ENCODE results near the gene SRRM5. TPM values are rescaled to one million over a fixed set of nuclear protein-coding genes. Genes with fewer than 3 reads are reported as not detected.

SRRM5 gene
- total RNA-seq, 1 experiment from 2014 or later: 0.70 TPM

GRCh38 chr19:43640424-43640757 is 28.5 kb downstream of the SRRM5 start:
- DNase-seq: no peak
- Histone ChIP-seq H3K27me3 (ENCODE audit: insufficient read depth, low read length) (peaks cover 24% of the 10 kb centered on the region; the same call in 1 of the 2 replicates), H4K91ac (ENCODE audit: insufficient read length, low read depth, low read length) (no peak overlapping the region), H3K14ac (ENCODE audit: insufficient read depth, low read length) (peak overlapping the region; percentile 34; the same call in 1 of the 2 replicates), H3K23me2 (ENCODE audit: insufficient read length, low read depth, low read length, poor library complexity, severe bottlenecking) (peaks cover 14% of the 10 kb centered on the region), H3K9me3 (ENCODE audit: control insufficient read depth, low read depth, low read length) (no peaks in the 10 kb centered on the region), H3K56ac (ENCODE audit: insufficient read length, low read depth, low read length) (no peak overlapping the region), H3K9ac (ENCODE audit: extremely low read depth, insufficient read length, low read length) (no peak overlapping the region), H2BK12ac (ENCODE audit: insufficient read length, low read depth, low read length) (no peak overlapping the region), H3K79me1 (ENCODE audit: insufficient read depth, low read depth, low read length, poor library complexity, severe bottlenecking) (no peaks in the 10 kb centered on the region), H3K18ac (ENCODE audit: insufficient read length, low read depth, low read length) (no peak overlapping the region), H2BK20ac (ENCODE audit: low read depth, low read length, poor library complexity, severe bottlenecking) (no peak overlapping the region), H4K8ac (replicated peaks; ENCODE audit: insufficient read length, low read depth, low read length) (no peak overlapping the region), H2BK15ac (ENCODE audit: low read depth, low read length) (no peak overlapping the region), H3T11ph (ENCODE audit: low read length) (no peak overlapping the region), H3K4me2 (ENCODE audit: insufficient read depth, insufficient read length, low read length) (peak overlapping the region; percentile 68), H4K20me1 (ENCODE audit: control insufficient read depth, insufficient read depth, insufficient read length) (no peaks in the 10 kb centered on the region), H3K23ac (ENCODE audit: insufficient read length, low read depth, low read length) (no peak overlapping the region), H3K4me1 (ENCODE audit: insufficient read depth, low read length) (peaks cover 2% of the 10 kb centered on the region; the same call in 1 of the 2 replicates), H3K27ac (ENCODE audit: insufficient read length, low read depth, low read length) (no peak overlapping the region), H3K4ac (ENCODE audit: low read depth, low read length) (no peak overlapping the region), H2BK5ac (ENCODE audit: insufficient read length, low read length) (no peak overlapping the region), H3K79me2 (ENCODE audit: insufficient read depth, low read length) (no peaks in the 10 kb centered on the region), H2AK5ac (ENCODE audit: insufficient read length, low read length) (no peak overlapping the region), H2AFZ (ENCODE audit: low read length) (no peak overlapping the region), H2BK120ac (ENCODE audit: low read depth, low read length, poor library complexity, severe bottlenecking) (no peak overlapping the region), H4K5ac (ENCODE audit: insufficient read length, low read depth, low read length) (no peak overlapping the region)
- Mint-ChIP-seq H3K9me3 (peaks cover 2% of the 10 kb centered on the region in 2 experiments; a peak in 3 of 5 replicates), H3K27ac (no peak overlapping the region), H3K36me3 (ENCODE audit: insufficient read depth in 1 of 3, low read depth in 3 of 3) (peaks cover 0 to 5% (median 0%) of the 10 kb centered on the region in 3 experiments; a peak in 2 of 7 replicates), H3K4me3 (peak overlapping the region; percentile 68 to 94), H3K27me3 (ENCODE audit: low read depth) (peaks cover 75% of the 10 kb centered on the region), H3K4me1 (peaks cover 16 to 36% of the 10 kb centered on the region in 2 experiments)
- no peak for TF ChIP-seq CTCF (conservative IDR thresholded peaks at IDR 0.05)
- WGBS (ENCODE audit: extremely low coverage, insufficient read length, low lambda C conversion rate): no CpG with 5 or more reads among the region's 9 CpGs
